ENCODE results near the gene ASIC3.

- TF ChIP-seq, protein P1, sequence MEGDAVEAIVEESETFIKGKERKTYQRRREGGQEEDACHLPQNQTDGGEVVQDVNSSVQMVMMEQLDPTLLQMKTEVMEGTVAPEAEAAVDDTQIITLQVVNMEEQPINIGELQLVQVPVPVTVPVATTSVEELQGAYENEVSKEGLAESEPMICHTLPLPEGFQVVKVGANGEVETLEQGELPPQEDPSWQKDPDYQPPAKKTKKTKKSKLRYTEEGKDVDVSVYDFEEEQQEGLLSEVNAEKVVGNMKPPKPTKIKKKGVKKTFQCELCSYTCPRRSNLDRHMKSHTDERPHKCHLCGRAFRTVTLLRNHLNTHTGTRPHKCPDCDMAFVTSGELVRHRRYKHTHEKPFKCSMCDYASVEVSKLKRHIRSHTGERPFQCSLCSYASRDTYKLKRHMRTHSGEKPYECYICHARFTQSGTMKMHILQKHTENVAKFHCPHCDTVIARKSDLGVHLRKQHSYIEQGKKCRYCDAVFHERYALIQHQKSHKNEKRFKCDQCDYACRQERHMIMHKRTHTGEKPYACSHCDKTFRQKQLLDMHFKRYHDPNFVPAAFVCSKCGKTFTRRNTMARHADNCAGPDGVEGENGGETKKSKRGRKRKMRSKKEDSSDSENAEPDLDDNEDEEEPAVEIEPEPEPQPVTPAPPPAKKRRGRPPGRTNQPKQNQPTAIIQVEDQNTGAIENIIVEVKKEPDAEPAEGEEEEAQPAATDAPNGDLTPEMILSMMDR (IDR thresholded peaks at IDR 0.05; ENCODE audit: poor library complexity): no peak
- no peak for TF ChIP-seq EZH2phosphoT487 (IDR thresholded peaks at IDR 0.05; ENCODE audit: low read depth, severe bottlenecking, unreplicated experiment)
These were observed 14.9 kb downstream of the ASIC3 start for GRCh38 chr7:151063212-151063561.
